Loucy (cell line): ENCODE results near the gene KCNK7.

Source experiments
- H2AFZ ChIP-seq: fragments of 200-600 bp; sonication (generic); 2 replicates; pipeline ENCODE4 v1.6.0; 2016; ENCODE audit warnings: antibody characterized with exemption, mild to moderate bottlenecking, low read length, moderate library complexity
- H3F3A ChIP-seq: fragments of 200-600 bp; 2 replicates; pipeline ENCODE4 v1.6.0; 2016; ENCODE audit warnings: antibody characterized with exemption, low read depth, mild to moderate bottlenecking
- H3K27me3 ChIP-seq: fragments of 200-600 bp; sonication (generic); 2 replicates; pipeline ENCODE4 v1.6.1; 2014; ENCODE audit warnings: low read length, mild to moderate bottlenecking; ENCODE audit not compliant: insufficient read depth, poor library complexity, severe bottlenecking
- H3K36me3 ChIP-seq: fragments of 200-600 bp; sonication (generic); 2 replicates; pipeline ENCODE4 v1.6.1; 2016; ENCODE audit warnings: low read length; ENCODE audit not compliant: insufficient read depth
- H3K4me1 ChIP-seq: fragments of 200-600 bp; sonication (generic); 2 replicates; pipeline ENCODE4 v1.5.1; 2014; ENCODE audit warnings: low read length, mild to moderate bottlenecking; ENCODE audit not compliant: insufficient read depth, poor library complexity, severe bottlenecking
- H3K4me2 ChIP-seq: fragments of 200-600 bp; sonication (generic); 2 replicates; pipeline ENCODE4 v1.6.0; 2014; ENCODE audit warnings: antibody characterized with exemption, low read length, low read depth, mild to moderate bottlenecking; ENCODE audit not compliant: poor library complexity, severe bottlenecking
- H3K4me3 ChIP-seq: fragments of 200-600 bp; sonication (generic); 2 replicates; pipeline ENCODE4 v1.5.1; 2014; ENCODE audit warnings: low read length, mild to moderate bottlenecking, mixed read lengths; ENCODE audit not compliant: poor library complexity, severe bottlenecking
- H3K79me2 ChIP-seq: fragments of 200-600 bp; sonication (generic); 2 replicates; pipeline ENCODE4 v1.6.1; 2014; ENCODE audit warnings: low read length; ENCODE audit not compliant: insufficient read depth
- H3K9ac ChIP-seq: fragments of 200-600 bp; sonication (generic); 2 replicates; pipeline ENCODE4 v1.6.0; 2014; ENCODE audit warnings: mild to moderate bottlenecking, low read depth, low read length, moderate library complexity; ENCODE audit not compliant: poor library complexity, severe bottlenecking
- H3K9me2 ChIP-seq: fragments of 200-600 bp; sonication (generic); replicated peaks from 2 replicates; pipeline ENCODE4 v1.6.1; 2016; ENCODE audit warnings: low read depth, low read length, mixed read lengths
- H3K9me3 ChIP-seq: fragments of 200-600 bp; sonication (generic); 2 replicates; pipeline ENCODE4 v1.6.1; 2014; ENCODE audit warnings: mild to moderate bottlenecking, antibody characterized with exemption, low read length, low read depth; ENCODE audit not compliant: insufficient read depth
- H4K20me1 ChIP-seq: fragments of 200-600 bp; sonication (generic); 2 replicates; pipeline ENCODE4 v1.6.0; 2014; ENCODE audit warnings: antibody characterized with exemption, low read length, mild to moderate bottlenecking; ENCODE audit not compliant: insufficient read depth, poor library complexity, severe bottlenecking
- CTCF ChIP-seq: fragments of 200-600 bp; sonication (generic); conservative IDR thresholded peaks from 2 replicates; pipeline ENCODE4 v1.5.1; 2014; ENCODE audit warnings: mild to moderate bottlenecking, antibody characterized with exemption, low read length
- EZH2phosphoT487 ChIP-seq: fragments of 200-600 bp; IDR thresholded peaks from 2 replicates; pipeline ENCODE4 v1.6.1; 2018; ENCODE audit warnings: antibody characterized with exemption, mild to moderate bottlenecking, moderate library complexity, borderline replicate concordance

Gene KCNK7

GRCh38 chr11:65574811-65575567, 20.6 kb downstream of the KCNK7 start:
- no peaks in the 10 kb centered on the region for H3K9me2 ChIP-seq
- H3F3A ChIP-seq, result peaks cover 11% of the 10 kb centered on the region
- peaks cover 53% of the 10 kb centered on the region for H3K4me1 ChIP-seq
- H4K20me1 ChIP-seq, result peaks cover 28% of the 10 kb centered on the region
- H3K36me3 ChIP-seq, result no peaks in the 10 kb centered on the region
- H3K4me3 ChIP-seq, result peak overlapping the region; percentile 75
- H3K9me3 ChIP-seq, result no peaks in the 10 kb centered on the region
- no peaks in the 10 kb centered on the region for H3K27me3 ChIP-seq
- peak overlapping the region; percentile 85 for H3K4me2 ChIP-seq
- peak overlapping the region; percentile 74 for H3K9ac ChIP-seq
- TF ChIP-seq EZH2phosphoT487, result no peak
- TF ChIP-seq CTCF, result no peak
- H2AFZ ChIP-seq, result peak overlapping the region; percentile 13; the same call in 1 of the 2 replicates
- peaks cover 51% of the 10 kb centered on the region for H3K79me2 ChIP-seq

GRCh38 chr11:65574109-65574810, 21.3 kb downstream of the KCNK7 start:
- Histone ChIP-seq H3K9me2 (no peaks in the 10 kb centered on the region), H2AFZ (peak overlapping the region; percentile 13; the same call in 1 of the 2 replicates), H3K4me3 (peak overlapping the region; percentile 90), H3K9ac (peak overlapping the region; percentile 74), H3K4me1 (peaks cover 59% of the 10 kb centered on the region), H3K9me3 (no peaks in the 10 kb centered on the region), H3K4me2 (peak overlapping the region; percentile 90), H3F3A (peaks cover 16% of the 10 kb centered on the region), H3K79me2 (peaks cover 52% of the 10 kb centered on the region), H4K20me1 (peaks cover 28% of the 10 kb centered on the region), H3K27me3 (no peaks in the 10 kb centered on the region), H3K36me3 (no peaks in the 10 kb centered on the region)
- TF ChIP-seq CTCF, result peak; percentile 61
- TF ChIP-seq EZH2phosphoT487, result no peak

- H3K4me1 ChIP-seq, result peaks cover 64% of the 10 kb centered on the region
- peaks cover 16% of the 10 kb centered on the region for H3F3A ChIP-seq
- H3K4me2 ChIP-seq, result peak overlapping the region; percentile 90
- H3K27me3 ChIP-seq, result no peaks in the 10 kb centered on the region
- H4K20me1 ChIP-seq, result peaks cover 30% of the 10 kb centered on the region
- H3K79me2 ChIP-seq, result peaks cover 59% of the 10 kb centered on the region
- peak overlapping the region; percentile 73 for H3K9ac ChIP-seq
- TF ChIP-seq EZH2phosphoT487 (no peak), CTCF (no peak)
- no peaks in the 10 kb centered on the region for H3K9me3 ChIP-seq
- no peaks in the 10 kb centered on the region for H3K36me3 ChIP-seq
- H3K9me2 ChIP-seq, result no peaks in the 10 kb centered on the region
- H3K4me3 ChIP-seq, result peak overlapping the region; percentile 90
- no peak overlapping the region for H2AFZ ChIP-seq
These were observed 22.1 kb downstream of the KCNK7 start for GRCh38 chr11:65573391-65574079.
